DOHH2 (cell line): ENCODE measurements around the gene OR5AC2.

ENCODE experiments used
- CTCF ChIP-seq: fragments of 200-600 bp; sonication (generic); IDR thresholded peaks from one replicate; pipeline ENCODE4 v1.5.1; 2014; ENCODE audit warnings: antibody characterized with exemption, mild to moderate bottlenecking, low read depth, low read length; ENCODE audit not compliant: poor library complexity, severe bottlenecking
- EZH2phosphoT487 ChIP-seq: fragments of 200-600 bp; sonication (generic); IDR thresholded peaks from 2 replicates; pipeline ENCODE4 v1.6.1; 2017; ENCODE audit warnings: borderline replicate concordance, mild to moderate bottlenecking, antibody characterized with exemption, low read length, moderate library complexity, mixed read lengths

GRCh38 chr3:98038286-98038685, 48.7 kb upstream of the OR5AC2 start:
- TF ChIP-seq CTCF (no peak), EZH2phosphoT487 (no peak)
